PC-9 (cell line): Measurements from ENCODE around the gene RASGEF1B. TPM values are rescaled to one million over a fixed set of nuclear protein-coding genes. Genes with fewer than 3 reads are reported as not detected.

ENCODE experiments used
- BruUV-seq: library from RNA; stranded (reverse); fragments of 400-500 nt; replicated peaks from 2 replicates; lab custom pipeline; 2021; lab: Mats Ljungman, UMichigan
- CTCF ChIA-PET: fragments of 300-600 bp; sonication (Branson Sonifier 250); formaldehyde crosslinking; loops from one replicate; lab custom pipeline; 2022; ENCODE audit warnings: antibody characterized with exemption; lab: Charles Lee
- POLR2A ChIA-PET: fragments of 300-600 bp; sonication (Branson Sonifier 250); formaldehyde crosslinking; loops from one replicate; lab custom pipeline; 2022; ENCODE audit warnings: antibody characterized with exemption; ENCODE audit not compliant: unreplicated experiment; lab: Charles Lee
- DNase-seq, 2 experiments: peaks; one replicate each; pipeline versions ENCODE4 v3.0.0 to v3.0.0-alpha.2; 2015 to 2022; ENCODE audit warnings: mixed read lengths in 1 of 2
- H2AFZ ChIP-seq: fragments of 200-600 bp; sonication (generic); 2 replicates; pipeline ENCODE4 v1.8.1; 2017; ENCODE audit warnings: antibody characterized with exemption
- H3F3A ChIP-seq: fragments of 200-600 bp; sonication (generic); 2 replicates; pipeline ENCODE4 v1.8.1; 2017; ENCODE audit warnings: antibody characterized with exemption, mild to moderate bottlenecking, low read depth; ENCODE audit not compliant: insufficient read depth
- H3K27ac ChIP-seq: fragments of 200-600 bp; sonication (generic); 2 replicates; pipeline ENCODE4 v1.6.1; 2016; ENCODE audit warnings: mixed run types
- H3K27me3 ChIP-seq: fragments of 200-600 bp; sonication (generic); 2 replicates; pipeline ENCODE4 v1.6.1; 2016; ENCODE audit warnings: low read depth, mixed run types; ENCODE audit not compliant: insufficient read depth
- H3K36me3 ChIP-seq: fragments of 200-600 bp; sonication (generic); 2 replicates; pipeline ENCODE4 v1.6.1; 2016; ENCODE audit warnings: low read depth, mixed run types
- H3K4me1 ChIP-seq: fragments of 200-600 bp; sonication (generic); replicated peaks from 2 replicates; pipeline ENCODE4 v1.6.1; 2016; ENCODE audit warnings: mixed run types; ENCODE audit not compliant: insufficient read depth
- H3K4me2 ChIP-seq: fragments of 200-600 bp; sonication (generic); 2 replicates; pipeline ENCODE4 v1.6.1; 2017; ENCODE audit warnings: mixed run types
- H3K4me3 ChIP-seq: fragments of 200-600 bp; sonication (generic); 2 replicates; pipeline ENCODE4 v1.6.1; 2016; ENCODE audit warnings: mixed run types
- H3K79me2 ChIP-seq: fragments of 200-600 bp; sonication (generic); 2 replicates; pipeline ENCODE4 v1.6.1; 2017; ENCODE audit warnings: low read depth, mixed run types
- H3K9me2 ChIP-seq: fragments of 200-600 bp; sonication (generic); 2 replicates; pipeline ENCODE4 v1.8.1; 2017; ENCODE audit warnings: mild to moderate bottlenecking; ENCODE audit not compliant: insufficient read depth
- H3K9me3 ChIP-seq: fragments of 200-600 bp; sonication (generic); 2 replicates; pipeline ENCODE4 v1.8.1; 2016; ENCODE audit warnings: low read depth; ENCODE audit not compliant: insufficient read depth
- H4K20me1 ChIP-seq: fragments of 200-600 bp; sonication (generic); 2 replicates; pipeline ENCODE4 v1.8.1; 2017; ENCODE audit not compliant: insufficient read depth
- CTCF ChIP-seq: fragments of 200-600 bp; sonication (generic); conservative IDR thresholded peaks from 2 replicates; pipeline ENCODE4 v1.6.1; 2017; ENCODE audit warnings: mixed run types, antibody characterized with exemption, mild to moderate bottlenecking, moderate library complexity
- EZH2 ChIP-seq: fragments of 200-600 bp; sonication (generic); IDR thresholded peaks from 2 replicates; pipeline ENCODE4 v1.8.0; 2017; ENCODE audit warnings: antibody characterized with exemption, low read depth
- intact Hi-C: fragments of 100-400 bp; cut with micrococcal nuclease; formaldehyde crosslinking; loops from one replicate; pipeline ENCODE4 v1.10.0; 2022; ENCODE audit not compliant: unreplicated experiment
- total RNA-seq: library from RNA; stranded (reverse); gene quantifications from 2 replicates; pipeline ENCODE4 v1.2.3, GENCODE V29; 2021

RASGEF1B gene
- total RNA-seq, 1 experiment from 2014 or later = 1.0 TPM

- Histone ChIP-seq H2AFZ (no peak overlapping the region), H3K27me3 (no peaks in the 10 kb centered on the region), H3K36me3 (no peaks in the 10 kb centered on the region), H3K4me2 (no peak overlapping the region), H3K9me2 (no peaks in the 10 kb centered on the region), H3F3A (no peaks in the 10 kb centered on the region), H3K27ac (no peak overlapping the region), H3K4me3 (no peak overlapping the region), H3K79me2 (no peaks in the 10 kb centered on the region), H3K4me1 (no peaks in the 10 kb centered on the region), H4K20me1 (no peaks in the 10 kb centered on the region), H3K9me3 (no peaks in the 10 kb centered on the region)
- no TSS peak for BruUV-seq
- TF ChIP-seq EZH2 = no peak
- no peak for TF ChIP-seq CTCF
- CTCF ChIA-PET = no interaction called here
- no peak for DNase-seq
- POLR2A ChIA-PET = no interaction called here
- intact Hi-C loops = no loop called here
Observed at GRCh38 chr4:81445196-81445595, 26.5 kb downstream of the RASGEF1B start.

GRCh38 chr4:81442484-81443085 lies 29.1 kb downstream of the RASGEF1B start:
- POLR2A ChIA-PET = no interaction called here
- Histone ChIP-seq H3F3A (no peaks in the 10 kb centered on the region), H3K27me3 (no peaks in the 10 kb centered on the region), H3K4me2 (no peak overlapping the region), H2AFZ (no peak overlapping the region), H3K4me3 (no peak overlapping the region), H4K20me1 (no peaks in the 10 kb centered on the region), H3K27ac (no peak overlapping the region), H3K79me2 (no peaks in the 10 kb centered on the region), H3K9me2 (no peaks in the 10 kb centered on the region), H3K36me3 (no peaks in the 10 kb centered on the region), H3K4me1 (no peaks in the 10 kb centered on the region), H3K9me3 (no peaks in the 10 kb centered on the region)
- TF ChIP-seq CTCF = no peak
- DNase-seq = no peak
- CTCF ChIA-PET = no interaction called here
- intact Hi-C loops = no loop called here
- BruUV-seq = no TSS peak

GRCh38 chr4:81440949-81441348 lies 30.8 kb downstream of the RASGEF1B start:
- H3F3A ChIP-seq = no peaks in the 10 kb centered on the region
- H4K20me1 ChIP-seq = no peaks in the 10 kb centered on the region
- no peak overlapping the region for H3K4me2 ChIP-seq
- no peaks in the 10 kb centered on the region for H3K4me1 ChIP-seq
- no peak overlapping the region for H3K4me3 ChIP-seq
- no peak for DNase-seq
- ChIA-PET CTCF (no interaction called here), POLR2A (no interaction called here)
- no peaks in the 10 kb centered on the region for H3K9me2 ChIP-seq
- intact Hi-C loops = no loop called here
- no TSS peak for BruUV-seq
- no peaks in the 10 kb centered on the region for H3K9me3 ChIP-seq
- TF ChIP-seq EZH2 (no peak), CTCF (no peak)
- no peak overlapping the region for H3K27ac ChIP-seq
- no peak overlapping the region for H2AFZ ChIP-seq
- no peaks in the 10 kb centered on the region for H3K36me3 ChIP-seq
- no peaks in the 10 kb centered on the region for H3K79me2 ChIP-seq
- no peaks in the 10 kb centered on the region for H3K27me3 ChIP-seq
